HepG2 (cell line): ENCODE results near the gene MAPRE3. TPM values are rescaled to one million over a fixed set of nuclear protein-coding genes. Genes with fewer than 3 reads are reported as not detected.

Experiments used
- CENPT ChIP-seq: sonication (generic); formaldehyde crosslinking; IDR thresholded peaks from 2 replicates; pipeline ENCODE4 v1.8.0; 2022; ENCODE audit warnings: low read depth, mild to moderate bottlenecking, moderate library complexity, missing genetic modification reagents
- CHCHD3 ChIP-seq: sonication (generic); formaldehyde crosslinking; IDR thresholded peaks from 2 replicates; pipeline ENCODE4 v1.8.0; 2022; ENCODE audit warnings: mild to moderate bottlenecking, missing genetic modification reagents, moderate library complexity
- DNMT3B ChIP-seq: conservative IDR thresholded peaks from 2 replicates; pipeline ENCODE4 v1.6.1; 2016; ENCODE audit warnings: missing biosample characterization, control low read depth
- FOXA1 ChIP-seq, 2 experiments: fragments of 450-650 bp in 1 of 2; sonication (generic) in 1 of 2; formaldehyde crosslinking in 1 of 2; IDR thresholded peaks; 2 replicates each; pipeline versions ENCODE4 v1.4.0 to v1.6.1; 2016 to 2020; ENCODE audit warnings: missing genetic modification reagents in 1 of 2
- HIVEP1 ChIP-seq: sonication (generic); formaldehyde crosslinking; IDR thresholded peaks from 2 replicates; pipeline ENCODE4 v1.4.0; 2020; ENCODE audit warnings: mild to moderate bottlenecking, missing genetic modification reagents
- MAX ChIP-seq: IDR thresholded peaks from 2 replicates; pipeline ENCODE4 v1.6.1; 2012; ENCODE audit warnings: inconsistent platforms
- MEF2D ChIP-seq: sonication (generic); formaldehyde crosslinking; IDR thresholded peaks from 2 replicates; pipeline ENCODE4 v1.5.1; 2020; ENCODE audit warnings: mild to moderate bottlenecking, missing genetic modification reagents
- MLXIP ChIP-seq: sonication (generic); formaldehyde crosslinking; IDR thresholded peaks from 2 replicates; pipeline ENCODE4 v1.9.0; 2021; ENCODE audit warnings: missing genetic modification reagents, borderline replicate concordance
- NFYB ChIP-seq: sonication (generic); formaldehyde crosslinking; IDR thresholded peaks from 2 replicates; pipeline ENCODE4 v1.4.0; 2020; ENCODE audit warnings: missing genetic modification reagents
- NRL ChIP-seq: sonication (generic); formaldehyde crosslinking; IDR thresholded peaks from 2 replicates; pipeline ENCODE4 v1.5.0; 2020; ENCODE audit warnings: missing genetic modification reagents, mild to moderate bottlenecking, moderate library complexity, borderline replicate concordance
- PHF21A ChIP-seq: sonication (generic); formaldehyde crosslinking; IDR thresholded peaks from 2 replicates; pipeline ENCODE4 v1.5.0; 2020; ENCODE audit warnings: mild to moderate bottlenecking, missing genetic modification reagents
- RFX1 ChIP-seq: fragments of 450-650 bp; IDR thresholded peaks from 2 replicates; pipeline ENCODE4 v1.6.1; 2017
- SNAI1 ChIP-seq: sonication (generic); formaldehyde crosslinking; IDR thresholded peaks from 2 replicates; pipeline ENCODE4 v1.5.0; 2020; ENCODE audit warnings: mild to moderate bottlenecking, missing genetic modification reagents, borderline replicate concordance
- SPEN ChIP-seq: sonication (generic); formaldehyde crosslinking; IDR thresholded peaks from 2 replicates; pipeline ENCODE4 v1.5.1; 2020; ENCODE audit warnings: low read depth, mild to moderate bottlenecking, missing genetic modification reagents
- STAG1 ChIP-seq: sonication (generic); formaldehyde crosslinking; IDR thresholded peaks from 2 replicates; pipeline ENCODE4 v1.4.0; 2020; ENCODE audit warnings: missing genetic modification reagents
- ZBTB20 ChIP-seq: sonication (generic); formaldehyde crosslinking; IDR thresholded peaks from 2 replicates; pipeline ENCODE4 v1.8.1; 2023; ENCODE audit warnings: missing genetic modification reagents, low read depth, mild to moderate bottlenecking, borderline replicate concordance
- ZKSCAN8 ChIP-seq: IDR thresholded peaks from 2 replicates; pipeline ENCODE4 v1.6.1; 2016; ENCODE audit warnings: borderline replicate concordance, missing genetic modification reagents, missing compliant biosample characterization
- ZNF121 ChIP-seq: sonication (generic); formaldehyde crosslinking; IDR thresholded peaks from 2 replicates; pipeline ENCODE4 v1.5.0; 2020; ENCODE audit warnings: mild to moderate bottlenecking, missing genetic modification reagents
- ZNF205 ChIP-seq: IDR thresholded peaks from 2 replicates; pipeline ENCODE4 v1.6.1; 2018; ENCODE audit warnings: missing biosample characterization, missing genetic modification reagents
- ZNF224 ChIP-seq: sonication (generic); formaldehyde crosslinking; IDR thresholded peaks from 2 replicates; pipeline ENCODE4 v1.5.0; 2020; ENCODE audit warnings: mild to moderate bottlenecking, missing genetic modification reagents
- ZNF235 ChIP-seq: sonication (generic); formaldehyde crosslinking; IDR thresholded peaks from 2 replicates; pipeline ENCODE4 v1.8.1; 2023; ENCODE audit warnings: mild to moderate bottlenecking, missing genetic modification reagents, borderline replicate concordance
- ZNF260 ChIP-seq: sonication (generic); formaldehyde crosslinking; IDR thresholded peaks from 2 replicates; pipeline ENCODE4 v1.4.0; 2020; ENCODE audit warnings: missing genetic modification reagents, low read depth, mild to moderate bottlenecking, borderline replicate concordance
- ZNF44 ChIP-seq: sonication (generic); formaldehyde crosslinking; IDR thresholded peaks from 2 replicates; pipeline ENCODE4 v1.5.1; 2020; ENCODE audit warnings: mild to moderate bottlenecking, missing genetic modification reagents
- ZNF441 ChIP-seq: sonication (generic); formaldehyde crosslinking; IDR thresholded peaks from 2 replicates; pipeline ENCODE4 v1.7.0; 2021; ENCODE audit warnings: missing genetic modification reagents, borderline replicate concordance
- ZNF670 ChIP-seq: sonication (generic); formaldehyde crosslinking; IDR thresholded peaks from 2 replicates; pipeline ENCODE4 v1.8.0; 2022; ENCODE audit warnings: mild to moderate bottlenecking, missing genetic modification reagents, borderline replicate concordance
- ZNF780A ChIP-seq: sonication (generic); formaldehyde crosslinking; IDR thresholded peaks from 2 replicates; pipeline ENCODE4 v1.8.0; 2022; ENCODE audit warnings: mild to moderate bottlenecking, missing genetic modification reagents, moderate library complexity
- ZNF850 ChIP-seq: sonication (generic); formaldehyde crosslinking; conservative IDR thresholded peaks from 2 replicates; pipeline ENCODE4 v1.9.0; 2021; ENCODE audit warnings: mild to moderate bottlenecking, missing genetic modification reagents
- polyA plus RNA-seq, 8 experiments: library from polyadenylated mRNA; depleted of rRNA in 3 of 8; stranded (reverse) in 7 of 8; unstranded in 1 of 8; fragments of >200 nt; fragmentation: Illumina TruSeq in 4 of 8; extraction: Trizol in 4 of 8; gene quantifications; 2 replicates each; pipeline versions ENCODE4 v1.2.1 to v1.2.3, GENCODE V29; 2011 to 2016; ENCODE audit warnings: low read depth in 4 of 8, missing spikeins in 1 of 8, mixed read lengths in 1 of 8; ENCODE audit not compliant: insufficient read depth in 1 of 8
- total RNA-seq, 5 experiments: library from RNA; depleted of rRNA; stranded (reverse); fragments of >200 nt; fragmentation: Illumina TruSeq; extraction: Trizol; gene quantifications; 2 replicates each; pipeline ENCODE4 v1.2.3, GENCODE V29; 2016; ENCODE audit warnings: low read depth in 1 of 5
- TF ChIP-seq, protein P1 (sequence below): sonication (generic); formaldehyde crosslinking; conservative IDR thresholded peaks from 2 replicates; pipeline ENCODE4 v1.8.0; 2022; ENCODE audit warnings: low read depth, missing genetic modification reagents

Gene MAPRE3
- total and polyA plus RNA-seq, 2 of the 13 experiments (the other 11 are each of a cell fraction or from before 2014, with no cell fraction given): 0.31 to 0.91 TPM

DNA sequence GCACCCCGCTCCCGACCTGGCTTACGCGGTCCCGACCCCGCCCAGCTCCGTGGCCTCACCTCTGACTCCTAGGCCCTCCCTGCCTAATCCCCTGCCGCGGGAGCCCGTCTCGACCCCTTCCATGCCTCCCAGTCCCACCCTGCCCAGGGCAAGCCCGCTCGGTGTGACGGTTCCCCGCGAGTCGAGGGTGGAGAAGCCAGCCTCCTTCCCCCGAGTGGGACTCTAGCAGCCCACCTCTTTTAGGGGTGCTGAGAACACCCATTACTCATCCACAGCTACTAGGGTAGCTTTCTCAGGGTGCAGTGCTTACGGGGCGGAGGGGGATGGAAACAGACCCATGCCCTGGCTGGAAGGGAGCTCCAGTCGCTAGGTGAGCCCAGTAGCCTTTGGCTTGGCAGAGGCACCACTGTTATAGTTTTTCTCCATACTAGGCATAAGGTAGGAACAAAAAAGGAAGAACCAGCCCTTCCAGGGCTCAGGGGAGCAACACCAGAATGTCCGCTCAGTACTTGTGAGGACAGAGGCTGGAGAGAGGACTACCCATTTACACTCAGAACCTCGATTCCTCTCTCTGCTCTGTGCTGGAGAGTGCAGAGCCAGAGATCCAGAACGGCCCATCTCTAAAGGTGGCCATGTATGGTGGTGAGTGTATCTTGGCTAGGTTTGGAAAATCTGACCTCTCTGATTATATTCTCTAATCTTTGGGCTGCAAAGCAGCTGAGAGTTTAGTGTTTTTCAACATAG is 81.6 kb downstream of the MAPRE3 start (continued):
- TF ChIP-seq ZBTB20 (no peak), ZNF224 (CRISPR knock-in tag) (no peak), SNAI1 (CRISPR knock-in tag) (no peak), ZNF260 (no peak), HIVEP1 (CRISPR knock-in tag) (no peak), ZNF205 (CRISPR knock-in tag) (no peak), STAG1 (no peak), ZNF121 (CRISPR knock-in tag) (no peak), ZNF441 (CRISPR knock-in tag) (no peak), ZNF235 (CRISPR knock-in tag) (0 out of 2 replicates have a peak, but pooled peaks have one; percentile 14), NRL (CRISPR knock-in tag) (no peak), DNMT3B (CRISPR knock-in tag) (no peak), ZNF850 (0 out of 2 replicates have a peak, but pooled peaks have one; percentile 69), ZKSCAN8 (CRISPR knock-in tag) (no peak), ZNF780A (CRISPR knock-in tag) (no peak), MLXIP (CRISPR knock-in tag) (no peak), ZNF44 (no peak), CHCHD3 (CRISPR knock-in tag) (no peak), SPEN (CRISPR knock-in tag) (no peak), MAX (no peak), RFX1 (no peak), MEF2D (CRISPR knock-in tag) (no peak), NFYB (CRISPR knock-in tag) (no peak), ZNF670 (CRISPR knock-in tag) (no peak), PHF21A (no peak), FOXA1 (IDR thresholded peaks at IDR 0.05) (no peak), FOXA1 (CRISPR knock-in tag; IDR thresholded peaks at IDR 0.05) (no peak), CENPT (CRISPR knock-in tag) (0 out of 2 replicates have a peak, but pooled peaks have one; percentile 63)
- TF ChIP-seq, protein P1, sequence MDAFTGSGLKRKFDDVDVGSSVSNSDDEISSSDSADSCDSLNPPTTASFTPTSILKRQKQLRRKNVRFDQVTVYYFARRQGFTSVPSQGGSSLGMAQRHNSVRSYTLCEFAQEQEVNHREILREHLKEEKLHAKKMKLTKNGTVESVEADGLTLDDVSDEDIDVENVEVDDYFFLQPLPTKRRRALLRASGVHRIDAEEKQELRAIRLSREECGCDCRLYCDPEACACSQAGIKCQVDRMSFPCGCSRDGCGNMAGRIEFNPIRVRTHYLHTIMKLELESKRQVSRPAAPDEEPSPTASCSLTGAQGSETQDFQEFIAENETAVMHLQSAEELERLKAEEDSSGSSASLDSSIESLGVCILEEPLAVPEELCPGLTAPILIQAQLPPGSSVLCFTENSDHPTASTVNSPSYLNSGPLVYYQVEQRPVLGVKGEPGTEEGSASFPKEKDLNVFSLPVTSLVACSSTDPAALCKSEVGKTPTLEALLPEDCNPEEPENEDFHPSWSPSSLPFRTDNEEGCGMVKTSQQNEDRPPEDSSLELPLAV: no peak
